Liver (tissue), 9 donors: ENCODE measurements around the gene MAOA. TPM values are rescaled to one million over a fixed set of nuclear protein-coding genes. Genes with fewer than 3 reads are reported as not detected.
"Not testable (repeated sequence)": the region's sequence is repeated elsewhere in the genome, so short reads cannot be mapped to it uniquely, and the experiment has no call there.

Experiments used
- DNase-seq: peaks from one replicate; pipeline ENCODE4 v3.0.0-alpha.2; 2017; ENCODE audit warnings: low spot score
- H3K27ac ChIP-seq, 2 donors: one replicate each; pipeline ENCODE4 v1.7.0; 2013; ENCODE audit warnings: inconsistent platforms in 2 of 2, low read length in 2 of 2, control low read depth in 1 of 2, low read depth in 1 of 2, mild to moderate bottlenecking in 1 of 2
- H3K27me3 ChIP-seq, 4 donors: one replicate each; pipeline versions ENCODE4 v1.6.1 to v1.7.0; 2013; ENCODE audit warnings: low read length in 3 of 4, inconsistent platforms in 1 of 4, mild to moderate bottlenecking in 1 of 4, moderate library complexity in 1 of 4; ENCODE audit not compliant: control insufficient read depth in 4 of 4, insufficient read depth in 4 of 4
- H3K36me3 ChIP-seq, 4 donors: one replicate each; pipeline versions ENCODE4 v1.6.1 to v1.7.0; 2013; ENCODE audit warnings: low read length in 3 of 4, mild to moderate bottlenecking in 3 of 4, low read depth in 1 of 4, moderate library complexity in 1 of 4; ENCODE audit not compliant: control insufficient read depth in 4 of 4, insufficient read depth in 3 of 4
- H3K4me1 ChIP-seq, 4 donors: one replicate each; pipeline versions ENCODE4 v1.6.1 to v1.7.0; 2013; ENCODE audit warnings: low read length in 3 of 4, mild to moderate bottlenecking in 3 of 4, moderate library complexity in 1 of 4; ENCODE audit not compliant: control insufficient read depth in 4 of 4, insufficient read depth in 4 of 4
- H3K4me3 ChIP-seq, 3 donors: one replicate each; pipeline versions ENCODE4 v1.6.1 to v1.7.0; 2013; ENCODE audit warnings: low read length in 3 of 3, control low read depth in 1 of 3, low read depth in 1 of 3, mild to moderate bottlenecking in 1 of 3
- H3K9ac ChIP-seq, 2 donors: one replicate each; pipeline ENCODE4 v1.7.0; 2013; ENCODE audit warnings: low read length in 2 of 2, mild to moderate bottlenecking in 2 of 2, moderate library complexity in 2 of 2, control low read depth in 1 of 2, low read depth in 1 of 2
- H3K9me3 ChIP-seq, 4 donors: one replicate each; pipeline versions ENCODE4 v1.6.1 to v1.7.0; 2013; ENCODE audit warnings: low read length in 3 of 4; ENCODE audit not compliant: control insufficient read depth in 4 of 4
- EGR1 ChIP-seq, 2 donors: IDR thresholded peaks; 2 replicates each; pipeline ENCODE4 v1.6.1; 2016 to 2018; ENCODE audit warnings: antibody characterized with exemption in 2 of 2, low read depth in 2 of 2
- FOXA1 ChIP-seq: IDR thresholded peaks from 2 replicates; pipeline ENCODE4 v1.6.1; 2016; ENCODE audit warnings: antibody characterized with exemption
- FOXA2 ChIP-seq: IDR thresholded peaks from 2 replicates; pipeline ENCODE4 v1.6.1; 2016; ENCODE audit warnings: antibody characterized with exemption
- GABPA ChIP-seq, 2 donors: IDR thresholded peaks in 1 of 2; conservative IDR thresholded peaks in 1 of 2; 2 replicates each; pipeline ENCODE4 v1.6.1; 2016; ENCODE audit warnings: antibody characterized with exemption in 2 of 2, mild to moderate bottlenecking in 1 of 2, moderate library complexity in 1 of 2
- HNF4A ChIP-seq, 2 donors: conservative IDR thresholded peaks; 2 replicates each; pipeline ENCODE4 v1.6.1; 2016; ENCODE audit warnings: antibody characterized with exemption in 2 of 2, mild to moderate bottlenecking in 2 of 2
- HNF4G ChIP-seq: IDR thresholded peaks from 2 replicates; pipeline ENCODE4 v1.6.1; 2016; ENCODE audit warnings: antibody characterized with exemption
- JUND ChIP-seq, 2 donors: IDR thresholded peaks; 2 replicates each; pipeline ENCODE4 v1.6.1; 2016; ENCODE audit warnings: antibody characterized with exemption in 2 of 2
- NR2F2 ChIP-seq: IDR thresholded peaks from 2 replicates; pipeline ENCODE4 v1.6.1; 2016; ENCODE audit warnings: antibody characterized with exemption
- RAD21 ChIP-seq, 2 donors: IDR thresholded peaks; 2 replicates each; pipeline ENCODE4 v1.6.1; 2016; ENCODE audit warnings: antibody characterized with exemption in 2 of 2, mild to moderate bottlenecking in 2 of 2
- SP1 ChIP-seq: IDR thresholded peaks from 2 replicates; pipeline ENCODE4 v1.6.1; 2018; ENCODE audit warnings: antibody characterized with exemption, mild to moderate bottlenecking
- TAF1 ChIP-seq: conservative IDR thresholded peaks from 2 replicates; pipeline ENCODE4 v1.6.1; 2016; ENCODE audit warnings: antibody characterized with exemption, mild to moderate bottlenecking
- YY1 ChIP-seq: IDR thresholded peaks from 2 replicates; pipeline ENCODE4 v1.6.1; 2016; ENCODE audit warnings: antibody characterized with exemption, mild to moderate bottlenecking
- WGBS: extraction: QIAGEN DNeasy Blood & Tissue Kit; methylation state at CpG from one replicate; pipeline ENCODE4 v1.1.7; 2013; 5-methylcytosine and 5-hydroxymethylcytosine counted together
- polyA plus RNA-seq, 2 donors: library from polyadenylated mRNA; stranded (reverse) in 1 of 2; unstranded in 1 of 2; fragments of 200-250 nt in 1 of 2; fragments of >200 nt in 1 of 2; fragmentation: Nextera tagmentation in 1 of 2; extraction: Ambion mirVana in 1 of 2; gene quantifications; one replicate each; pipeline versions ENCODE4 v1.2.1 to v1.2.3, GENCODE V29; 2013 to 2015
- total RNA-seq, 2 donors: library from RNA; depleted of rRNA; stranded (reverse); fragments of >200 nt; gene quantifications; one replicate each; pipeline ENCODE4 v1.2.3, GENCODE V29; 2014
- TF ChIP-seq, protein P1 (sequence below): IDR thresholded peaks from 2 replicates; pipeline ENCODE4 v1.6.1; 2016; ENCODE audit warnings: antibody characterized with exemption
- TF ChIP-seq, protein P2 (sequence below): fragments of 150-350 bp; IDR thresholded peaks from 2 replicates; pipeline ENCODE4 v1.5.1; 2017; ENCODE audit warnings: improper control_type of control experiment, low read depth, low read length; ENCODE audit not compliant: missing input control
- TF ChIP-seq, protein P3 (sequence below): IDR thresholded peaks from 2 replicates; pipeline ENCODE4 v1.6.1; 2016; ENCODE audit warnings: antibody characterized with exemption
- TF ChIP-seq, protein P4 (sequence below): IDR thresholded peaks from 2 replicates; pipeline ENCODE4 v1.6.1; 2016; ENCODE audit warnings: antibody characterized with exemption
- TF ChIP-seq, protein P5 (sequence below): IDR thresholded peaks from 2 replicates; pipeline ENCODE4 v1.6.1; 2016; ENCODE audit warnings: antibody characterized with exemption, mild to moderate bottlenecking
- donor health status: healthy.
- donor health status: healthy.
- donor health status: healthy.
- donor health status: healthy.
- donor health status: healthy.

Gene MAOA
- total and polyA plus RNA-seq, 4 donors: 41.0 to 94.2 (median 75.3) TPM

DNA sequence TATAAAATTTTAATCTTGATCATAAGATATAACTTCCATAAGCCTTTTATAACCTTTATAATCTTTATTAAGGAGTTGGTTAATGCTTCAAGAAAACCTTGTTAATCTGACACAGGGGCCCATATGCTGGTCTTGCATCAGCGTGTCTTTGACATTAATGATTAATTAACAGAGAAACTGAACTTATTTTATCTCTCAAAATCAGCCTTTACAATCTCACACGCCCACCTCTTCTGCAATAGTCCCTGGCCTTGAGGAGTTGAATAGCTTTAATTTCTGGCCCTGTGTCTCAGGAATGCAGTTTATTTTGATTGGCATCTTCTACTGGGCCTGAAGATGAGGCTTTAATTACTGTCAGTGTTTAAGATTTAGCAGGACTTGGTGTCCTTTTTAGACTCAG is 36.2 kb upstream of the MAOA start:
- H3K4me1 ChIP-seq, H3K4me3 ChIP-seq, H3K27me3 ChIP-seq, H3K9me3 ChIP-seq, H3K9ac ChIP-seq, DNase-seq, H3K36me3 ChIP-seq, H3K27ac ChIP-seq: not testable (repeated sequence)
- WGBS: 26% methylated on average over 2 of the region's 2 CpGs
- TF ChIP-seq HNF4A (conservative IDR thresholded peaks at IDR 0.05): peak; percentile 39 to 40
- TF ChIP-seq, protein P1, sequence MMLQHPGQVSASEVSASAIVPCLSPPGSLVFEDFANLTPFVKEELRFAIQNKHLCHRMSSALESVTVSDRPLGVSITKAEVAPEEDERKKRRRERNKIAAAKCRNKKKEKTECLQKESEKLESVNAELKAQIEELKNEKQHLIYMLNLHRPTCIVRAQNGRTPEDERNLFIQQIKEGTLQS: peak; percentile 43

DNA sequence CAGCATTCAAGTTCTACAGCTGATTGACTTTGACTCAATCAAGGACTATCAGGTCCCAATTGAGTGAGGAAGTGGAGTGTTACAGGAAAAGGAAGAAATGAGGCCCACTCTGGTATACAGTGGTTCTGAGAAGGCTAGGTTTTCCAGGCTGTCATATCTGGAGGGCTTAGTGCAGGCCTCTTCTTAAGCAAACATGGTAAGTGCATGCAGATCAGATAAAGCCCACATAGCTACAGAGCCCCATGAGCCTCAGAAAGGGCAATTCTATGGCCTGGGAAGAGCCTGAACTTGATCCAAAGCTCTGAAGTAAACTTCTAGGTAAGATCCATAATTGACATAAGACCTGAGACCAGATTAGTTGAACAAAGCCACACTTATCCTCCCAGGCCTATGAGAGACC is 29.0 kb upstream of the MAOA start:
- Histone ChIP-seq H3K27ac (no peak overlapping the region), H3K9me3 (no peaks in the 10 kb centered on the region), H3K4me1 (no peaks in the 10 kb centered on the region), H3K9ac (no peak overlapping the region), H3K4me3 (no peak overlapping the region), H3K27me3 (no peaks in the 10 kb centered on the region), H3K36me3 (no peaks in the 10 kb centered on the region)
- no peak for DNase-seq
- TF ChIP-seq NR2F2 (no peak), FOXA2 (no peak), RAD21 (IDR thresholded peaks at IDR 0.05) (no peak), GABPA (IDR thresholded peaks at IDR 0.05 in 1 of 2, conservative IDR thresholded peaks at IDR 0.05 in 1 of 2) (no peak), TAF1 (no peak), FOXA1 (no peak), EGR1 (IDR thresholded peaks at IDR 0.05; ENCODE audit: low read depth in 2 of 2) (no peak), HNF4G (no peak)
- TF ChIP-seq, protein P2, sequence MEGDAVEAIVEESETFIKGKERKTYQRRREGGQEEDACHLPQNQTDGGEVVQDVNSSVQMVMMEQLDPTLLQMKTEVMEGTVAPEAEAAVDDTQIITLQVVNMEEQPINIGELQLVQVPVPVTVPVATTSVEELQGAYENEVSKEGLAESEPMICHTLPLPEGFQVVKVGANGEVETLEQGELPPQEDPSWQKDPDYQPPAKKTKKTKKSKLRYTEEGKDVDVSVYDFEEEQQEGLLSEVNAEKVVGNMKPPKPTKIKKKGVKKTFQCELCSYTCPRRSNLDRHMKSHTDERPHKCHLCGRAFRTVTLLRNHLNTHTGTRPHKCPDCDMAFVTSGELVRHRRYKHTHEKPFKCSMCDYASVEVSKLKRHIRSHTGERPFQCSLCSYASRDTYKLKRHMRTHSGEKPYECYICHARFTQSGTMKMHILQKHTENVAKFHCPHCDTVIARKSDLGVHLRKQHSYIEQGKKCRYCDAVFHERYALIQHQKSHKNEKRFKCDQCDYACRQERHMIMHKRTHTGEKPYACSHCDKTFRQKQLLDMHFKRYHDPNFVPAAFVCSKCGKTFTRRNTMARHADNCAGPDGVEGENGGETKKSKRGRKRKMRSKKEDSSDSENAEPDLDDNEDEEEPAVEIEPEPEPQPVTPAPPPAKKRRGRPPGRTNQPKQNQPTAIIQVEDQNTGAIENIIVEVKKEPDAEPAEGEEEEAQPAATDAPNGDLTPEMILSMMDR: no peak
- TF ChIP-seq, protein P1: no peak

DNA sequence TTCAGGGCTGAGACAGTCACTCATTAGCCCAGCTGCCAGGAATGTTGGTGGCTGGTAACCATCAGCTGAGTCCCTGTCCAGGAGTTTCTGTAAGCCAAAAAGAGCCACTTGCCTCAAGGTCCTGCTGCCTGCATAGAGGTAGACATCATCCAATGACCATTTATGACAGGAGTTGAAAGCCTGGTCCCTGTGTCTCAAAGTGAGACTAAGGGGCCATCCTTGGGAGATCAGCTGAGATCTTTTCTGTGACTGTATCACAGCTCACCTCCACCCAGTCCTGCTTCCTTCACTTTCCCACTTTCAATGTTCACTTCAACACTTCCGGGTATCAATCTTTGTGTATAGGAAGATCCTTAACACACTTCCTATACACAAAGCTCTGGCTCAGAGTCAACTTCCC is 28.4 kb upstream of the MAOA start:
- TF ChIP-seq, protein P2: no peak
- TF ChIP-seq GABPA (IDR thresholded peaks at IDR 0.05 in 1 of 2, conservative IDR thresholded peaks at IDR 0.05 in 1 of 2): no peak
- no peak for TF ChIP-seq YY1
- TF ChIP-seq RAD21 (IDR thresholded peaks at IDR 0.05): no peak
- TF ChIP-seq SP1: no peak
- TF ChIP-seq FOXA2: no peak
- TF ChIP-seq HNF4A (conservative IDR thresholded peaks at IDR 0.05): no peak
- no peak for TF ChIP-seq HNF4G
- TF ChIP-seq, protein P3, sequence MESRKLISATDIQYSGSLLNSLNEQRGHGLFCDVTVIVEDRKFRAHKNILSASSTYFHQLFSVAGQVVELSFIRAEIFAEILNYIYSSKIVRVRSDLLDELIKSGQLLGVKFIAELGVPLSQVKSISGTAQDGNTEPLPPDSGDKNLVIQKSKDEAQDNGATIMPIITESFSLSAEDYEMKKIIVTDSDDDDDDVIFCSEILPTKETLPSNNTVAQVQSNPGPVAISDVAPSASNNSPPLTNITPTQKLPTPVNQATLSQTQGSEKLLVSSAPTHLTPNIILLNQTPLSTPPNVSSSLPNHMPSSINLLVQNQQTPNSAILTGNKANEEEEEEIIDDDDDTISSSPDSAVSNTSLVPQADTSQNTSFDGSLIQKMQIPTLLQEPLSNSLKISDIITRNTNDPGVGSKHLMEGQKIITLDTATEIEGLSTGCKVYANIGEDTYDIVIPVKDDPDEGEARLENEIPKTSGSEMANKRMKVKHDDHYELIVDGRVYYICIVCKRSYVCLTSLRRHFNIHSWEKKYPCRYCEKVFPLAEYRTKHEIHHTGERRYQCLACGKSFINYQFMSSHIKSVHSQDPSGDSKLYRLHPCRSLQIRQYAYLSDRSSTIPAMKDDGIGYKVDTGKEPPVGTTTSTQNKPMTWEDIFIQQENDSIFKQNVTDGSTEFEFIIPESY: no peak
- TF ChIP-seq, protein P4, sequence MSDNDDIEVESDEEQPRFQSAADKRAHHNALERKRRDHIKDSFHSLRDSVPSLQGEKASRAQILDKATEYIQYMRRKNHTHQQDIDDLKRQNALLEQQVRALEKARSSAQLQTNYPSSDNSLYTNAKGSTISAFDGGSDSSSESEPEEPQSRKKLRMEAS: no peak
- no peak for TF ChIP-seq JUND (IDR thresholded peaks at IDR 0.05)
- TF ChIP-seq, protein P5, sequence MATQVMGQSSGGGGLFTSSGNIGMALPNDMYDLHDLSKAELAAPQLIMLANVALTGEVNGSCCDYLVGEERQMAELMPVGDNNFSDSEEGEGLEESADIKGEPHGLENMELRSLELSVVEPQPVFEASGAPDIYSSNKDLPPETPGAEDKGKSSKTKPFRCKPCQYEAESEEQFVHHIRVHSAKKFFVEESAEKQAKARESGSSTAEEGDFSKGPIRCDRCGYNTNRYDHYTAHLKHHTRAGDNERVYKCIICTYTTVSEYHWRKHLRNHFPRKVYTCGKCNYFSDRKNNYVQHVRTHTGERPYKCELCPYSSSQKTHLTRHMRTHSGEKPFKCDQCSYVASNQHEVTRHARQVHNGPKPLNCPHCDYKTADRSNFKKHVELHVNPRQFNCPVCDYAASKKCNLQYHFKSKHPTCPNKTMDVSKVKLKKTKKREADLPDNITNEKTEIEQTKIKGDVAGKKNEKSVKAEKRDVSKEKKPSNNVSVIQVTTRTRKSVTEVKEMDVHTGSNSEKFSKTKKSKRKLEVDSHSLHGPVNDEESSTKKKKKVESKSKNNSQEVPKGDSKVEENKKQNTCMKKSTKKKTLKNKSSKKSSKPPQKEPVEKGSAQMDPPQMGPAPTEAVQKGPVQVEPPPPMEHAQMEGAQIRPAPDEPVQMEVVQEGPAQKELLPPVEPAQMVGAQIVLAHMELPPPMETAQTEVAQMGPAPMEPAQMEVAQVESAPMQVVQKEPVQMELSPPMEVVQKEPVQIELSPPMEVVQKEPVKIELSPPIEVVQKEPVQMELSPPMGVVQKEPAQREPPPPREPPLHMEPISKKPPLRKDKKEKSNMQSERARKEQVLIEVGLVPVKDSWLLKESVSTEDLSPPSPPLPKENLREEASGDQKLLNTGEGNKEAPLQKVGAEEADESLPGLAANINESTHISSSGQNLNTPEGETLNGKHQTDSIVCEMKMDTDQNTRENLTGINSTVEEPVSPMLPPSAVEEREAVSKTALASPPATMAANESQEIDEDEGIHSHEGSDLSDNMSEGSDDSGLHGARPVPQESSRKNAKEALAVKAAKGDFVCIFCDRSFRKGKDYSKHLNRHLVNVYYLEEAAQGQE: no peak
- Histone ChIP-seq H3K27ac (no peak overlapping the region), H3K27me3 (no peaks in the 10 kb centered on the region), H3K4me3 (no peak overlapping the region), H3K4me1 (no peaks in the 10 kb centered on the region), H3K36me3 (no peaks in the 10 kb centered on the region), H3K9ac (no peak overlapping the region), H3K9me3 (no peaks in the 10 kb centered on the region)
- WGBS: 83% methylated on average over 1 of the region's 1 CpG
- DNase-seq: no peak
